ENCODE results near the gene HSD17B14. TPM values are rescaled to one million over a fixed set of nuclear protein-coding genes. Genes with fewer than 3 reads are reported as not detected.

The HSD17B14 gene
- polyA plus RNA-seq, 2 of the 4 experiments (the other 2 are of a cell fraction): 11.1 to 20.9 TPM

DNA sequence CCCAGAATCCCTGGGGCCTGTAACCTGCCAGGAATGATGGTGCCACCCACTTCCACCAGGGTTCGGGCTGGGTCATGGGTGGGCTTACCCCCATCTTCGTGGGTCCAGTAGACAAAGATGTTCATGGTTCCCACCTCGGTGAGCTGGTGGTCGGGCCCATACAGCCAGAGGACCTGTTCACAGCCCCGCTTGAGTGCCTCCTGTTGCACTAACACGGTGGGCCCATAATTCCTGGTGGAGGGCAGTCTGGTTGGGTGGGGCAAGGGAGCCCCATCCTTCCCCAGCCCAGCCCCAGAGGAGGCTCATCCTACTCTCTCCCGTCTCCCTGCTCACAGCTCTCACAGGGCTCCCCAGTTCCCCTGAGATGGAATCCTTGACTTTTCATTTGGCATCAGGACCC, 39.2 kb downstream of the HSD17B14 start:
- FAIRE-seq (no peak), DNase-seq (ENCODE audit: low read depth in 1 of 2, low spot score in 1 of 2) (no peak), ATAC-seq (no peak)
- Histone ChIP-seq H3K9me3 (no peaks in the 10 kb centered on the region), H3K27ac (no peak overlapping the region), H3K4me1 (peaks cover 5% of the 10 kb centered on the region; the same call in 2 of the 3 replicates), H3K4me2 (no peak overlapping the region), H3K4me3 (no peak overlapping the region)
- 77% methylated on average over 7 of the region's 7 CpGs for WGBS (ENCODE audit: missing lambda C conversion rate)
- TF ChIP-seq PBX3 (IDR thresholded peaks at IDR 0.05) (no peak), POLR2A (IDR thresholded peaks at IDR 0.05; ENCODE audit: low read length) (no peak), ZFP36 (IDR thresholded peaks at IDR 0.05; ENCODE audit: borderline replicate concordance, partially characterized antibody) (no peak), HOXB5 (CRISPR knock-in tag; IDR thresholded peaks at IDR 0.05) (no peak), BCL3 (IDR thresholded peaks at IDR 0.05) (no peak), RAD21 (conservative IDR thresholded peaks at IDR 0.05 in 1 of 2, IDR thresholded peaks at IDR 0.05 in 1 of 2) (no peak)
- TF ChIP-seq, protein P1, sequence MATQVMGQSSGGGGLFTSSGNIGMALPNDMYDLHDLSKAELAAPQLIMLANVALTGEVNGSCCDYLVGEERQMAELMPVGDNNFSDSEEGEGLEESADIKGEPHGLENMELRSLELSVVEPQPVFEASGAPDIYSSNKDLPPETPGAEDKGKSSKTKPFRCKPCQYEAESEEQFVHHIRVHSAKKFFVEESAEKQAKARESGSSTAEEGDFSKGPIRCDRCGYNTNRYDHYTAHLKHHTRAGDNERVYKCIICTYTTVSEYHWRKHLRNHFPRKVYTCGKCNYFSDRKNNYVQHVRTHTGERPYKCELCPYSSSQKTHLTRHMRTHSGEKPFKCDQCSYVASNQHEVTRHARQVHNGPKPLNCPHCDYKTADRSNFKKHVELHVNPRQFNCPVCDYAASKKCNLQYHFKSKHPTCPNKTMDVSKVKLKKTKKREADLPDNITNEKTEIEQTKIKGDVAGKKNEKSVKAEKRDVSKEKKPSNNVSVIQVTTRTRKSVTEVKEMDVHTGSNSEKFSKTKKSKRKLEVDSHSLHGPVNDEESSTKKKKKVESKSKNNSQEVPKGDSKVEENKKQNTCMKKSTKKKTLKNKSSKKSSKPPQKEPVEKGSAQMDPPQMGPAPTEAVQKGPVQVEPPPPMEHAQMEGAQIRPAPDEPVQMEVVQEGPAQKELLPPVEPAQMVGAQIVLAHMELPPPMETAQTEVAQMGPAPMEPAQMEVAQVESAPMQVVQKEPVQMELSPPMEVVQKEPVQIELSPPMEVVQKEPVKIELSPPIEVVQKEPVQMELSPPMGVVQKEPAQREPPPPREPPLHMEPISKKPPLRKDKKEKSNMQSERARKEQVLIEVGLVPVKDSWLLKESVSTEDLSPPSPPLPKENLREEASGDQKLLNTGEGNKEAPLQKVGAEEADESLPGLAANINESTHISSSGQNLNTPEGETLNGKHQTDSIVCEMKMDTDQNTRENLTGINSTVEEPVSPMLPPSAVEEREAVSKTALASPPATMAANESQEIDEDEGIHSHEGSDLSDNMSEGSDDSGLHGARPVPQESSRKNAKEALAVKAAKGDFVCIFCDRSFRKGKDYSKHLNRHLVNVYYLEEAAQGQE (IDR thresholded peaks at IDR 0.05): no peak
- ChIA-PET POLR2A (interaction anchor here (1.1 kb wide), 1 partner anchor 28 kb away, joined by 3 read pairs; no protein-coding TSS in a partner anchor), CTCF (interaction anchor here (0.9 to 17.2 kb wide), 9 partner anchors 10 to 428 kb away, joined by 3 to 927 read pairs (median 123); partner anchors contain the start of genes BCAT2, FTL, GYS1 and HSD17B14)

DNA sequence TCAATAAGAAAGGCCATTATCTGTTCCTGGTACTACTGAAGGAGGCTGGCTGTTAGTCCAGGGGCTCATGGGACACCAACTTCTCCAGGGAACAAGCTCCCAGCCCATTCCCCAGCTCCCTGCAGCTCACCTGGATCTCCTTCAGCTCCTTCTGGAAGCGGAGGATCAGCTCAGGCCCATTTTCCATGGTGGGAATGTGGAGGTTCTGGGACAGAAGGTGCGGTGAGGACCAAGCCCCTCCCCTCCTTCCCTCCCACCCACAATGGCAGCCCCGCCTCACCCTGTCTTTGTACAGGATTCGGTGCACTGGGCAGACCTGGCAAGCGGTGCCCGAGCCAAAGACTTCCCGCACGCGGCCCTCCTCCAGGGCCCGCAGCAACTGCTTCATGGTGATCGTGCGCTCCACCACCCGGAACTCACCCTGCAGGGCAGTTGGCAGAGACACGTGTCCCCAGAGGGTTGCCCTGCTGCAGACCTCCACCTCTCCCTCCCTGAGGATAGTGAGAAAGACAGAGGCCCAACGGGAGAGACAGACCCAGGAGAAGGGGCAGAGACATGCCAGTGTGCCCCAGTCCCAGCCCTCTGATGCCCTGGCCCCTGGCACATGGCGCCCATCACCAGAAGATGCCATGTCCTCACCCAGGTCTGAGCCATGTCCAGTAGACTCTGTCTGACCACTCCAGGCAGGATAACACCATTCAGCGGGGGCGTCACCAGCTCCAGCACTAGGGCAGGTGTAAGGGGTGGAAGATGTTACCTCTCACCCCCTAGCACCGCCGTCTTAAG, 39.8 kb downstream of the HSD17B14 start:
- Histone ChIP-seq H3K9me3 (no peaks in the 10 kb centered on the region), H3K27ac (peak overlapping the region in 1 of 2 experiments; percentile 36; a peak in 3 of 6 replicates), H3K4me2 (no peak overlapping the region), H3K4me3 (no peak overlapping the region), H3K4me1 (peaks cover 5% of the 10 kb centered on the region; the same call in 2 of the 3 replicates)
- CTCF ChIA-PET: interaction anchor here (0.9 to 17.2 kb wide), 17 partner anchors 11 to 429 kb away, joined by 3 to 927 read pairs (median 13); partner anchors contain the start of genes BCAT2, CA11, FTL and GYS1
- POLR2A ChIA-PET: interaction anchor here (1.1 to 2.7 kb wide), 6 partner anchors 10 to 171 kb away, joined by 3 to 18 read pairs (median 6); partner anchors contain the start of gene HSD17B14
- DNase-seq (ENCODE audit: low read depth in 1 of 2, low spot score in 1 of 2) (no peak), ATAC-seq (peak in 1 of 2 experiments; percentile 1; a peak in 1 of 6 replicates), FAIRE-seq (no peak)
- WGBS (ENCODE audit: missing lambda C conversion rate): 93% methylated on average over 20 of the region's 20 CpGs
- TF ChIP-seq HOXB5 (CRISPR knock-in tag; IDR thresholded peaks at IDR 0.05): no peak
- TF ChIP-seq, protein P2, sequence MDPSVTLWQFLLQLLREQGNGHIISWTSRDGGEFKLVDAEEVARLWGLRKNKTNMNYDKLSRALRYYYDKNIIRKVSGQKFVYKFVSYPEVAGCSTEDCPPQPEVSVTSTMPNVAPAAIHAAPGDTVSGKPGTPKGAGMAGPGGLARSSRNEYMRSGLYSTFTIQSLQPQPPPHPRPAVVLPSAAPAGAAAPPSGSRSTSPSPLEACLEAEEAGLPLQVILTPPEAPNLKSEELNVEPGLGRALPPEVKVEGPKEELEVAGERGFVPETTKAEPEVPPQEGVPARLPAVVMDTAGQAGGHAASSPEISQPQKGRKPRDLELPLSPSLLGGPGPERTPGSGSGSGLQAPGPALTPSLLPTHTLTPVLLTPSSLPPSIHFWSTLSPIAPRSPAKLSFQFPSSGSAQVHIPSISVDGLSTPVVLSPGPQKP (IDR thresholded peaks at IDR 0.05; ENCODE audit: low read depth, low read length): no peak
- no peak for TF ChIP-seq CHD2 (IDR thresholded peaks at IDR 0.05; ENCODE audit: low read length, partially characterized antibody)
- no peak for TF ChIP-seq TP53 (CRISPR knock-in tag; IDR thresholded peaks at IDR 0.05)
- TF ChIP-seq HES2 (IDR thresholded peaks at IDR 0.05): no peak
- TF ChIP-seq, protein P3, sequence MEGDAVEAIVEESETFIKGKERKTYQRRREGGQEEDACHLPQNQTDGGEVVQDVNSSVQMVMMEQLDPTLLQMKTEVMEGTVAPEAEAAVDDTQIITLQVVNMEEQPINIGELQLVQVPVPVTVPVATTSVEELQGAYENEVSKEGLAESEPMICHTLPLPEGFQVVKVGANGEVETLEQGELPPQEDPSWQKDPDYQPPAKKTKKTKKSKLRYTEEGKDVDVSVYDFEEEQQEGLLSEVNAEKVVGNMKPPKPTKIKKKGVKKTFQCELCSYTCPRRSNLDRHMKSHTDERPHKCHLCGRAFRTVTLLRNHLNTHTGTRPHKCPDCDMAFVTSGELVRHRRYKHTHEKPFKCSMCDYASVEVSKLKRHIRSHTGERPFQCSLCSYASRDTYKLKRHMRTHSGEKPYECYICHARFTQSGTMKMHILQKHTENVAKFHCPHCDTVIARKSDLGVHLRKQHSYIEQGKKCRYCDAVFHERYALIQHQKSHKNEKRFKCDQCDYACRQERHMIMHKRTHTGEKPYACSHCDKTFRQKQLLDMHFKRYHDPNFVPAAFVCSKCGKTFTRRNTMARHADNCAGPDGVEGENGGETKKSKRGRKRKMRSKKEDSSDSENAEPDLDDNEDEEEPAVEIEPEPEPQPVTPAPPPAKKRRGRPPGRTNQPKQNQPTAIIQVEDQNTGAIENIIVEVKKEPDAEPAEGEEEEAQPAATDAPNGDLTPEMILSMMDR (IDR thresholded peaks at IDR 0.05): no peak
- TF ChIP-seq BHLHE40 (IDR thresholded peaks at IDR 0.05; ENCODE audit: low read depth, low read length): no peak
- no peak for TF ChIP-seq RAD21 (conservative IDR thresholded peaks at IDR 0.05 in 1 of 2, IDR thresholded peaks at IDR 0.05 in 1 of 2)
- TF ChIP-seq FOSB (CRISPR knock-in tag; IDR thresholded peaks at IDR 0.05): no peak
- no peak for TF ChIP-seq NFE2L2 (conservative IDR thresholded peaks at IDR 0.05; ENCODE audit: low read length)
- TF ChIP-seq MYC (IDR thresholded peaks at IDR 0.05; ENCODE audit: borderline replicate concordance, low read length): no peak
- TF ChIP-seq PBX3 (IDR thresholded peaks at IDR 0.05): no peak
- TF ChIP-seq BCL3 (IDR thresholded peaks at IDR 0.05): no peak
- TF ChIP-seq JUNB (IDR thresholded peaks at IDR 0.05): no peak
- no peak for TF ChIP-seq EHF (CRISPR knock-in tag; IDR thresholded peaks at IDR 0.05)
- TF ChIP-seq SMC3 (IDR thresholded peaks at IDR 0.05): no peak
